ENCODE results near the gene RGS7. TPM values are rescaled to one million over a fixed set of nuclear protein-coding genes. Genes with fewer than 3 reads are reported as not detected.

RGS7 gene
- total RNA-seq, 1 experiment from 2014 or later, result 1.5 TPM

DNA sequence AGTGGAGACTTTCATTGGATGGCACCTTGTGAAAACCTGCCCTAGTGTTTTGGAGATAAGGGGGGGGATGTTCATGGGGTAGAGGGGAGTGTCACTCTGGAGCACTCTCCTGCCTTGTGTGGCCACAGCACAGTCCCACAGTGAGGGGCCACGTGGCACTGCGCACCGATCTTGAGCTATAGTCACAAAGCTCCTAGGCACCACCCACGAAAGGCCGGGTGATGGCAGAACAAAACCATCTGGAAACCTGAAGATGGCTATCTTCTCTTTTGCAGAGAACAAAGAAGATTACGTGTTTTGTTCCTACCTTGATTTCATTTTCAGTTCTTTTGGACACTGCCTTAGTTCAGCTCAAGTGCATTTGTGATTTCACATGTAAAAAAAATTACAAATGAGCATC, 220.6 kb downstream of the RGS7 start:
- TF ChIP-seq, protein P1, sequence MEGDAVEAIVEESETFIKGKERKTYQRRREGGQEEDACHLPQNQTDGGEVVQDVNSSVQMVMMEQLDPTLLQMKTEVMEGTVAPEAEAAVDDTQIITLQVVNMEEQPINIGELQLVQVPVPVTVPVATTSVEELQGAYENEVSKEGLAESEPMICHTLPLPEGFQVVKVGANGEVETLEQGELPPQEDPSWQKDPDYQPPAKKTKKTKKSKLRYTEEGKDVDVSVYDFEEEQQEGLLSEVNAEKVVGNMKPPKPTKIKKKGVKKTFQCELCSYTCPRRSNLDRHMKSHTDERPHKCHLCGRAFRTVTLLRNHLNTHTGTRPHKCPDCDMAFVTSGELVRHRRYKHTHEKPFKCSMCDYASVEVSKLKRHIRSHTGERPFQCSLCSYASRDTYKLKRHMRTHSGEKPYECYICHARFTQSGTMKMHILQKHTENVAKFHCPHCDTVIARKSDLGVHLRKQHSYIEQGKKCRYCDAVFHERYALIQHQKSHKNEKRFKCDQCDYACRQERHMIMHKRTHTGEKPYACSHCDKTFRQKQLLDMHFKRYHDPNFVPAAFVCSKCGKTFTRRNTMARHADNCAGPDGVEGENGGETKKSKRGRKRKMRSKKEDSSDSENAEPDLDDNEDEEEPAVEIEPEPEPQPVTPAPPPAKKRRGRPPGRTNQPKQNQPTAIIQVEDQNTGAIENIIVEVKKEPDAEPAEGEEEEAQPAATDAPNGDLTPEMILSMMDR (conservative IDR thresholded peaks at IDR 0.05), result no peak
- H2BK5ac ChIP-seq (ENCODE audit: insufficient read length, low read length), result no peak overlapping the region
- Mint-ChIP-seq H3K36me3 (ENCODE audit: insufficient read depth in 1 of 3, low read depth in 3 of 3) (peaks cover 4 to 5% (median 5%) of the 10 kb centered on the region in 3 experiments; a peak in 6 of 7 replicates), H3K9me3 (peaks cover 5 to 7% of the 10 kb centered on the region in 2 experiments; a peak in 3 of 5 replicates), H3K27ac (no peak overlapping the region), H3K4me3 (no peak overlapping the region), H3K27me3 (ENCODE audit: low read depth) (no peaks in the 10 kb centered on the region), H3K4me1 (peaks cover under 1 to 4% of the 10 kb centered on the region in 2 experiments)
- H3K79me1 ChIP-seq (ENCODE audit: insufficient read depth, low read depth, low read length, poor library complexity, severe bottlenecking), result no peaks in the 10 kb centered on the region
- H4K91ac ChIP-seq (ENCODE audit: insufficient read length, low read depth, low read length), result no peak overlapping the region
- H4K5ac ChIP-seq (ENCODE audit: insufficient read length, low read depth, low read length), result no peak overlapping the region
- no peak overlapping the region for H2AFZ ChIP-seq (ENCODE audit: low read length)
- H3K14ac ChIP-seq (ENCODE audit: insufficient read depth, low read length), result no peak overlapping the region
- no peaks in the 10 kb centered on the region; the same call in 1 of the 2 replicates for H3K4me1 ChIP-seq (ENCODE audit: insufficient read depth, low read length)
- H4K20me1 ChIP-seq (ENCODE audit: control insufficient read depth, insufficient read depth, insufficient read length), result no peaks in the 10 kb centered on the region
- no peak overlapping the region for H2AK5ac ChIP-seq (ENCODE audit: insufficient read length, low read length)
- no peak overlapping the region for H2BK15ac ChIP-seq (ENCODE audit: low read depth, low read length)
- H3K79me2 ChIP-seq (ENCODE audit: insufficient read depth, low read length), result no peaks in the 10 kb centered on the region
- no peak overlapping the region for H4K8ac ChIP-seq (replicated peaks; ENCODE audit: insufficient read length, low read depth, low read length)
- no peak overlapping the region for H2BK12ac ChIP-seq (ENCODE audit: insufficient read length, low read depth, low read length)
- no peaks in the 10 kb centered on the region for H3K9me3 ChIP-seq (ENCODE audit: control insufficient read depth, low read depth, low read length)
- WGBS (ENCODE audit: extremely low coverage, insufficient read length, low lambda C conversion rate), result no CpG with 5 or more reads among the region's 6 CpGs
- H3K27ac ChIP-seq (ENCODE audit: insufficient read length, low read depth, low read length), result no peak overlapping the region
- no peaks in the 10 kb centered on the region for H3K23me2 ChIP-seq (ENCODE audit: insufficient read length, low read depth, low read length, poor library complexity, severe bottlenecking)
- no peak overlapping the region for H2BK120ac ChIP-seq (ENCODE audit: low read depth, low read length, poor library complexity, severe bottlenecking)
- H3K23ac ChIP-seq (ENCODE audit: insufficient read length, low read depth, low read length), result no peak overlapping the region
- H3T11ph ChIP-seq (ENCODE audit: low read length), result no peak overlapping the region
- H3K4ac ChIP-seq (ENCODE audit: low read depth, low read length), result no peak overlapping the region
- H2BK20ac ChIP-seq (ENCODE audit: low read depth, low read length, poor library complexity, severe bottlenecking), result no peak overlapping the region
- no peaks in the 10 kb centered on the region for H3K27me3 ChIP-seq (ENCODE audit: insufficient read depth, low read length)
- H3K9ac ChIP-seq (ENCODE audit: extremely low read depth, insufficient read length, low read length), result no peak overlapping the region
- no peak overlapping the region for H3K56ac ChIP-seq (ENCODE audit: insufficient read length, low read depth, low read length)
- H3K18ac ChIP-seq (ENCODE audit: insufficient read length, low read depth, low read length), result no peak overlapping the region
- no peak for DNase-seq
- H3K4me2 ChIP-seq (ENCODE audit: insufficient read depth, insufficient read length, low read length), result no peak overlapping the region
